Osteocyte (in vitro differentiated cells): ENCODE results near the gene ARSA. TPM values are rescaled to one million over a fixed set of nuclear protein-coding genes. Genes with fewer than 3 reads are reported as not detected.

Experiments used
- DNase-seq: peaks from one replicate; pipeline ENCODE4 v3.0.0; 2021; ENCODE audit warnings: mixed read lengths; ENCODE audit not compliant: unreplicated experiment; ENCODE audit errors: extremely low spot score
- H3K27ac Mint-ChIP-seq: one replicate; pipeline ENCODE4 v1.8.0; 2021; ENCODE audit warnings: mild to moderate bottlenecking, mixed read lengths; ENCODE audit not compliant: unreplicated experiment
- H3K27me3 Mint-ChIP-seq: one replicate; pipeline ENCODE4 v1.8.0; 2021; ENCODE audit warnings: mixed read lengths; ENCODE audit not compliant: unreplicated experiment
- H3K36me3 Mint-ChIP-seq: one replicate; pipeline ENCODE4 v1.8.0; 2021; ENCODE audit warnings: mixed read lengths; ENCODE audit not compliant: unreplicated experiment
- H3K4me1 Mint-ChIP-seq: one replicate; pipeline ENCODE4 v1.8.0; 2021; ENCODE audit warnings: mixed read lengths; ENCODE audit not compliant: unreplicated experiment
- H3K4me3 Mint-ChIP-seq: one replicate; pipeline ENCODE4 v1.8.0; 2021; ENCODE audit warnings: mild to moderate bottlenecking, moderate library complexity, mixed read lengths; ENCODE audit not compliant: unreplicated experiment
- H3K9me3 Mint-ChIP-seq: one replicate; pipeline ENCODE4 v1.8.0; 2021; ENCODE audit warnings: mixed read lengths; ENCODE audit not compliant: unreplicated experiment
- CTCF ChIP-seq: fragments of 200-600 bp; sonication (generic); IDR thresholded peaks from 2 replicates; pipeline ENCODE4 v1.5.0; 2021; ENCODE audit warnings: antibody characterized with exemption, mild to moderate bottlenecking, moderate library complexity
- total RNA-seq: library from RNA; stranded (reverse); gene quantifications from 2 replicates; pipeline ENCODE4 v1.2.1, GENCODE V29; 2021

ARSA gene
- total RNA-seq, 1 donor from 2014 or later: 43.5 TPM

GRCh38 chr22:50583294-50583861 is 44.6 kb downstream of the ARSA start:
- Mint-ChIP-seq H3K27me3 (no peaks in the 10 kb centered on the region), H3K4me3 (peak overlapping the region; percentile 79), H3K9me3 (no peaks in the 10 kb centered on the region), H3K36me3 (no peaks in the 10 kb centered on the region), H3K4me1 (peaks cover 16% of the 10 kb centered on the region), H3K27ac (peak overlapping the region; percentile 47)
- no peak for TF ChIP-seq CTCF
- DNase-seq: no peak

DNA sequence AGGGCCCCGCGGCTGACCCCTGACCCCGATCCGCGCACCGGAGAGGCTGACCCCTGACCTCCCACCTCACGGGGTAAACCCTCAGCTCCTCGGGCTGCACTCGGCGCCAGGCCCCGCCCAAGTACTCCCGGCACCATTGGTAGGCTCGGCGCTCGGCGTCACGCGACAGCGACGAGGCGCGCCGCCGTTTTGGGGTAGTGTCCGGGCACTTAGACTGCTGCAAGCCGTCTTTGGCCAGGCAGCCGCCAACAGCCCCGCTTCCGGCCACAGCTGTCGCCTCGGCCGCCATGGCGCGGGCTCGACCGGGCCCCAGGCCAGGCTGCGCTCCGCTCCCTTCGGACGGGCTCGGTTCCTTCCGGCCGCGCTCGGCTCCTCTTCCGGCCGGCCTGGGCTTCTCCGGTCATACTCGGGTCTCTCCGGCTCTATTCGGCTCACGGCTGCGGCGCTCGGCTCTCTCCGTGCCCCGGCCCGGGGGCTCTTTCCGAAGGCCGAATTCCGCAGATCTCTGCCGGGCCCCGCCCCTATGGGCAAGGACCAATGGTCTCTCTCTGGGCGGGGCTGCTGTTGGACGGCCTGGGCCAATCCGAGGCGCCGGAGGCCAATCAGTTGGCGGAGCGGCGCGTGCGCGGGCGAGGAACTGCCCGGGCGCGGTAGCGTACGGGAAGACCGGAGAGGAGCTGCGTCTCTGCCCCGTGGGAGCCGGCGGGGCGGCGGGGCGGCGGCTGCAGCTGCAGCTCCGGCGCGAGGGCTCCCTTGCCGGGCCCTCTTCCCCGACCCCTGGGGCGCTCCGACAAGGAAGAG is 45.3 kb downstream of the ARSA start, which contains the start of gene CHKB:
Gene CHKB, minus strand, starts transcription at position 357 of the 801 bp plus-strand sequence. Its CDS starts 68 bp downstream, at position 289.
- Mint-ChIP-seq H3K36me3 (no peaks in the 10 kb centered on the region), H3K27ac (peak within 1 kb of the TSS; percentile 80), H3K27me3 (no peaks in the 10 kb centered on the region), H3K4me3 (peak within 1 kb of the TSS; percentile 79), H3K9me3 (no peaks in the 10 kb centered on the region), H3K4me1 (peaks cover 16% of the 10 kb centered on the region)
- peak; percentile 100 for DNase-seq
- TF ChIP-seq CTCF: no peak

GRCh38 chr22:50581950-50582492 is 45.9 kb downstream of the ARSA start:
- Mint-ChIP-seq H3K4me1 (peaks cover 16% of the 10 kb centered on the region), H3K36me3 (no peaks in the 10 kb centered on the region), H3K27me3 (no peaks in the 10 kb centered on the region), H3K4me3 (peak overlapping the region; percentile 79), H3K9me3 (no peaks in the 10 kb centered on the region), H3K27ac (peak overlapping the region; percentile 80)
- TF ChIP-seq CTCF: no peak
- DNase-seq: no peak

GRCh38 chr22:50581031-50581949 is 46.7 kb downstream of the ARSA start:
- peaks cover 16% of the 10 kb centered on the region for H3K4me1 Mint-ChIP-seq
- H3K36me3 Mint-ChIP-seq: no peaks in the 10 kb centered on the region
- no peak for DNase-seq
- H3K27me3 Mint-ChIP-seq: no peaks in the 10 kb centered on the region
- no peak for TF ChIP-seq CTCF
- H3K27ac Mint-ChIP-seq: peak overlapping the region; percentile 71
- H3K4me3 Mint-ChIP-seq: peak overlapping the region; percentile 79
- no peaks in the 10 kb centered on the region for H3K9me3 Mint-ChIP-seq
